HEK293 (cell line): ENCODE data around the gene ZXDC.

Experiments used
- BCL11B ChIP-seq: fragments of 450-650 bp; formaldehyde crosslinking; IDR thresholded peaks from 2 replicates; pipeline ENCODE4 v1.5.1; 2016; ENCODE audit warnings: low read depth, missing biosample characterization, missing genetic modification characterization
- ZNF202 ChIP-seq: fragments of 450-650 bp; formaldehyde crosslinking; IDR thresholded peaks from 2 replicates; pipeline ENCODE4 v1.5.1; 2016; ENCODE audit warnings: missing biosample characterization, missing genetic modification characterization, borderline replicate concordance
- TF ChIP-seq, protein P1 (sequence below): fragments of 450-650 bp; formaldehyde crosslinking; IDR thresholded peaks from 2 replicates; pipeline ENCODE4 v1.5.1; 2016; ENCODE audit warnings: missing biosample characterization, missing genetic modification characterization
- TF ChIP-seq, protein P2 (sequence below): fragments of 450-650 bp; formaldehyde crosslinking; IDR thresholded peaks from 2 replicates; pipeline ENCODE4 v1.5.1; 2016; ENCODE audit warnings: missing biosample characterization, missing genetic modification characterization, low read depth

DNA sequence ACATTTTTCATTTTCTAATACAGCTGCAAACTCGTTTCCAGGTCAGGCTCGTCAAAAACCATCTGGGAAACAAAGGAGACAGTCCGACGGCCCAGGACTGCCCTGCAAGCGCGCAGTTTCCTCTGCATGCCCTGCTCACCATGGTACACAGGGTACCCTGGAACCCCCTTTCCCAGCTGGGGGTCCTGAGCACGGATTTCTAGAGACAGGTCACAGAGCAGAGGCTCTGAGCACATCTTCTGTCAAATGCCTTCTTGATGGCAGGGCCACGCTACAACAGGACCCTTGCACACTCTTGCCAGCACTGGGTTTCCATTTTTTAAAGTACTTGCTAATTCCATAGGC lies 8.1 kb downstream of the ZXDC start:
- no peak for TF ChIP-seq ZNF202 (tag by site-specific recombination)
- TF ChIP-seq, protein P1, sequence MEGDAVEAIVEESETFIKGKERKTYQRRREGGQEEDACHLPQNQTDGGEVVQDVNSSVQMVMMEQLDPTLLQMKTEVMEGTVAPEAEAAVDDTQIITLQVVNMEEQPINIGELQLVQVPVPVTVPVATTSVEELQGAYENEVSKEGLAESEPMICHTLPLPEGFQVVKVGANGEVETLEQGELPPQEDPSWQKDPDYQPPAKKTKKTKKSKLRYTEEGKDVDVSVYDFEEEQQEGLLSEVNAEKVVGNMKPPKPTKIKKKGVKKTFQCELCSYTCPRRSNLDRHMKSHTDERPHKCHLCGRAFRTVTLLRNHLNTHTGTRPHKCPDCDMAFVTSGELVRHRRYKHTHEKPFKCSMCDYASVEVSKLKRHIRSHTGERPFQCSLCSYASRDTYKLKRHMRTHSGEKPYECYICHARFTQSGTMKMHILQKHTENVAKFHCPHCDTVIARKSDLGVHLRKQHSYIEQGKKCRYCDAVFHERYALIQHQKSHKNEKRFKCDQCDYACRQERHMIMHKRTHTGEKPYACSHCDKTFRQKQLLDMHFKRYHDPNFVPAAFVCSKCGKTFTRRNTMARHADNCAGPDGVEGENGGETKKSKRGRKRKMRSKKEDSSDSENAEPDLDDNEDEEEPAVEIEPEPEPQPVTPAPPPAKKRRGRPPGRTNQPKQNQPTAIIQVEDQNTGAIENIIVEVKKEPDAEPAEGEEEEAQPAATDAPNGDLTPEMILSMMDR (tag by site-specific recombination), result no peak
- TF ChIP-seq, protein P2, sequence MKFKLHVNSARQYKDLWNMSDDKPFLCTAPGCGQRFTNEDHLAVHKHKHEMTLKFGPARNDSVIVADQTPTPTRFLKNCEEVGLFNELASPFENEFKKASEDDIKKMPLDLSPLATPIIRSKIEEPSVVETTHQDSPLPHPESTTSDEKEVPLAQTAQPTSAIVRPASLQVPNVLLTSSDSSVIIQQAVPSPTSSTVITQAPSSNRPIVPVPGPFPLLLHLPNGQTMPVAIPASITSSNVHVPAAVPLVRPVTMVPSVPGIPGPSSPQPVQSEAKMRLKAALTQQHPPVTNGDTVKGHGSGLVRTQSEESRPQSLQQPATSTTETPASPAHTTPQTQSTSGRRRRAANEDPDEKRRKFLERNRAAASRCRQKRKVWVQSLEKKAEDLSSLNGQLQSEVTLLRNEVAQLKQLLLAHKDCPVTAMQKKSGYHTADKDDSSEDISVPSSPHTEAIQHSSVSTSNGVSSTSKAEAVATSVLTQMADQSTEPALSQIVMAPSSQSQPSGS (tag by site-specific recombination), result no peak
- TF ChIP-seq BCL11B (tag by site-specific recombination), result no peak
